ENCODE data around the gene COPZ2. TPM values are rescaled to one million over a fixed set of nuclear protein-coding genes. Genes with fewer than 3 reads are reported as not detected.

Gene COPZ2
- total RNA-seq, 4 donors from 2014 or later = 58.1 to 73.9 (median 64.1) TPM

- 72% methylated on average over 1 of the region's 1 CpG for WGBS
- no peak for DNase-seq (ENCODE audit: extremely low spot score)
Observed at GRCh38 chr17:48001197-48001596, 36.4 kb downstream of the COPZ2 start.

DNA sequence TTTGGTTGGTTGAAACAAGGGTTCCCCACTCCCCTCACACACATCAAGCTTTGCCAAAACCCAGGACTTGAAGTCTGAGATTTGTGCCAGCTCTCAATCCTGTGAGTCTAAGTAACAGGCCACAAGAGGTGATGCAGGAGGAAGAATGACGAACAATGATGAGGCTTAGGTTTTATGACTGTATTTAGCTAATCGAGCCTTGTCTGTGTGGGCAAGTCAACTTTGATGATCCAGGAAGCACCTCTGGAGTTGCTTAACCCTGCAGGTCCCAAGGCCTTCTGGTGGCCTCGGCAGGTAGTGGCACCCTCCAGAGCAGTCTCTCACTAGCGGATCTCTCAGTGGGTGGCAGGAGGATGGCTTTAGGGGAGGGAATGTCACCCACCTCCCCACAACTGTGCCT lies 38.0 kb downstream of the COPZ2 start:
- DNase-seq (ENCODE audit: extremely low spot score) = no peak
- H3K36me3 ChIP-seq = no peaks in the 10 kb centered on the region
- peaks cover 0 to 40% (median 0%) of the 10 kb centered on the region in 4 donors for H3K27me3 ChIP-seq
- no peak overlapping the region for H3K27ac ChIP-seq (replicated peaks in 1 of 4)
- no peak overlapping the region for H3K4me3 ChIP-seq
- H3K9me3 ChIP-seq = no peaks in the 10 kb centered on the region
- intact Hi-C loops (cut with DNase I) = no loop called here
- peaks cover 5 to 22% (median 19%) of the 10 kb centered on the region in 4 donors for H3K4me1 ChIP-seq
- TF ChIP-seq EP300 (IDR thresholded peaks at IDR 0.05) (no peak), CTCF (IDR thresholded peaks at IDR 0.05) (no peak), POLR2AphosphoS5 (IDR thresholded peaks at IDR 0.05) (no peak), POLR2A (IDR thresholded peaks at IDR 0.05; ENCODE audit: low read depth) (no peak)
- WGBS = 63% methylated on average over 4 of the region's 4 CpGs

More at GRCh38 chr17:48001197-48001596, 36.4 kb downstream of the COPZ2 start:
- H3K36me3 ChIP-seq = no peaks in the 10 kb centered on the region
- H3K4me1 ChIP-seq = peaks cover 5 to 22% (median 19%) of the 10 kb centered on the region in 4 donors
- peaks cover 0 to 36% (median 0%) of the 10 kb centered on the region in 4 donors for H3K27me3 ChIP-seq
- H3K4me3 ChIP-seq = no peak overlapping the region
- no peak overlapping the region for H3K27ac ChIP-seq (replicated peaks in 1 of 4)
- intact Hi-C loops (cut with DNase I) = no loop called here
- H3K9me3 ChIP-seq = no peaks in the 10 kb centered on the region
- TF ChIP-seq POLR2A (IDR thresholded peaks at IDR 0.05; ENCODE audit: low read depth) (no peak), CTCF (IDR thresholded peaks at IDR 0.05) (no peak), EP300 (IDR thresholded peaks at IDR 0.05) (no peak), POLR2AphosphoS5 (IDR thresholded peaks at IDR 0.05) (no peak)

DNA sequence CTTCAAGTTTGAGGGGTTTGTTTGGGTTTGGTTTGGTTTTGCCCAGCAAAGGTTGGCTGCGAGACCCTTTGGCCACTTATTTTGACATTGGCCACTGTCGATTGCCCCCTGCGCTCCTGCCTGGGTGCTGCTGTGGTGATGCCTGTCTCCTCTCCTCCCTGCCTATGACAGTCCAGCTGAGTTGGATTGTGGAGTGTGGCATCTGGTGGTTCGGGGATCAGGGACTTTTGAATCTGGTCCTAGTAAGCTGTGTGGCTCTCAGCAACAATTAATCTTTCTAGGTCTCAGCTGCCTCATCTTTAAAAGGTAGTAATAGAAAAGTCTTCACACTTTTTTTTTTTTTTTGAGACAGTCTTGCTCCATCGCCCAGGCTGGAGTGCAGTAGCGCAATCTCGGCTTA lies 39.6 kb downstream of the COPZ2 start:
- H3K27me3 ChIP-seq = peaks cover 0 to 41% (median 0%) of the 10 kb centered on the region in 4 donors
- no peak overlapping the region for H3K4me3 ChIP-seq
- intact Hi-C loops (cut with DNase I) = no loop called here
- H3K4me1 ChIP-seq = peaks cover 3 to 17% (median 15%) of the 10 kb centered on the region in 4 donors
- no peak for DNase-seq (ENCODE audit: extremely low spot score)
- 95% methylated on average over 7 of the region's 7 CpGs for WGBS
- H3K36me3 ChIP-seq = no peaks in the 10 kb centered on the region
- no peak overlapping the region for H3K27ac ChIP-seq (replicated peaks in 1 of 4)
- no peaks in the 10 kb centered on the region for H3K9me3 ChIP-seq
- TF ChIP-seq CTCF (IDR thresholded peaks at IDR 0.05) (no peak), EP300 (IDR thresholded peaks at IDR 0.05) (no peak), POLR2A (IDR thresholded peaks at IDR 0.05; ENCODE audit: low read depth) (no peak), POLR2AphosphoS5 (IDR thresholded peaks at IDR 0.05) (no peak)

- peaks cover 0 to 41% (median 0%) of the 10 kb centered on the region in 4 donors for H3K27me3 ChIP-seq
- peaks cover 0 to 12% (median 10%) of the 10 kb centered on the region in 4 donors for H3K4me1 ChIP-seq
- no peaks in the 10 kb centered on the region for H3K36me3 ChIP-seq
- intact Hi-C loops (cut with DNase I) = no loop called here
- H3K4me3 ChIP-seq = no peak overlapping the region
- no peak overlapping the region for H3K27ac ChIP-seq (replicated peaks in 1 of 4)
- H3K9me3 ChIP-seq = no peaks in the 10 kb centered on the region
- 70% methylated on average over 7 of the region's 7 CpGs for WGBS
- no peak for TF ChIP-seq CTCF (IDR thresholded peaks at IDR 0.05)
- no peak for TF ChIP-seq EP300 (IDR thresholded peaks at IDR 0.05)
- TF ChIP-seq POLR2AphosphoS5 (IDR thresholded peaks at IDR 0.05) = no peak
- TF ChIP-seq POLR2A (IDR thresholded peaks at IDR 0.05; ENCODE audit: low read depth) = no peak
- no peak for DNase-seq (ENCODE audit: extremely low spot score)
Observed at GRCh38 chr17:47997586-47997985, 40.0 kb downstream of the COPZ2 start.

- Histone ChIP-seq H3K9me3 (no peaks in the 10 kb centered on the region), H3K4me3 (no peak overlapping the region), H3K36me3 (no peaks in the 10 kb centered on the region), H3K27me3 (peaks cover 0 to 41% (median 0%) of the 10 kb centered on the region in 4 donors), H3K4me1 (no peaks in the 10 kb centered on the region), H3K27ac (replicated peaks in 1 of 4) (no peak overlapping the region)
- no peak for DNase-seq (ENCODE audit: extremely low spot score)
- intact Hi-C loops (cut with DNase I) = no loop called here
- WGBS = 75% methylated on average over 9 of the region's 9 CpGs
- TF ChIP-seq POLR2AphosphoS5 (IDR thresholded peaks at IDR 0.05) (no peak), POLR2A (IDR thresholded peaks at IDR 0.05; ENCODE audit: low read depth) (no peak), EP300 (IDR thresholded peaks at IDR 0.05) (no peak), CTCF (IDR thresholded peaks at IDR 0.05) (no peak)
Observed at GRCh38 chr17:47996201-47996600, 41.4 kb downstream of the COPZ2 start.
